Erythroblast (primary cell): ENCODE data around the gene FRK.
"Not testable (repeated sequence)": the region's sequence is repeated elsewhere in the genome, so short reads cannot be mapped to it uniquely, and the experiment has no call there.

ENCODE experiments used
- GATA1 ChIP-seq: IDR thresholded peaks from 2 replicates; pipeline ENCODE4 v1.6.1; 2011; ENCODE audit warnings: low read depth, mild to moderate bottlenecking, control low read depth, low read length, moderate library complexity
- POLR2A ChIP-seq: IDR thresholded peaks from 2 replicates; pipeline ENCODE4 v1.6.1; 2011; ENCODE audit warnings: mild to moderate bottlenecking, low read length

- TF ChIP-seq POLR2A, GATA1: not testable (repeated sequence)
These were observed 171.8 kb downstream of the FRK start for GRCh38 chr6:115888687-115889470.
